ENCODE results near the gene MRC2.

MRC2 gene

DNA sequence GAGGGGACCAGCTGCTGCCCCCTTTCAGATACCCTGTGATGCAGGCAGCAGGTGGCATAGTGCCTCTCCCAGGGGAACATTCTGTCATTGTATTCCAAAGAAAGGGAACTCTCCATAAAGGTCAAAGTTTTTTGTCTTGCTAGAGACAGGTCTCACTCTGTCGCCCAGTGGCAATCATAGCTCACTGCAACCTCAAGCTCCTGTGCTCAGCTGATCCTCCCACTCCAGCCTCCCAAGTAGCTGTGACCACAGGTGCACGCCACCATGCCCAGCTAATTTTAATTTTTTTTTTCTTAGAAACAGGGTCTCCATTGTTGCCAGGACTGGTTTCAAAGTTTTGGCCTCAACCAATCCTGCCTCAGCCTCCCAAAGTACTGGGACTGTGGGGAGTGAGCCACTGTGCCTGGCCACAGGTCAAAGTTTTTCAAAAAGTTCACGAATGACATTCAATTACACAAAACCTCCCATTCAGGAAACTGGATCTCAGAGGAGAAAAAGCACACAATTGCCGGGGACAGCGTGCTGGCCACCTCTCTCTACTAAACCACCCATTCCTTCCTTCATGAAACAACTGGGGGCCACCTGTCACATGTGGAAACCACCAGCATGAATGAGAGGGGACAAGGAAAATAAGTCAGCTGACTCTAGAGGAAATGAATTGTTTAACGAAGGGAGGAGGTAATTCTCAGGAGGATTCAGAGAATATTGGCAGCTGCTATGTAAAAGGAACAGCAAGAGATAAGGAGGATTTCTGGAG is 100.6 kb downstream of the MRC2 start:
- no peak for DNase-seq

DNA sequence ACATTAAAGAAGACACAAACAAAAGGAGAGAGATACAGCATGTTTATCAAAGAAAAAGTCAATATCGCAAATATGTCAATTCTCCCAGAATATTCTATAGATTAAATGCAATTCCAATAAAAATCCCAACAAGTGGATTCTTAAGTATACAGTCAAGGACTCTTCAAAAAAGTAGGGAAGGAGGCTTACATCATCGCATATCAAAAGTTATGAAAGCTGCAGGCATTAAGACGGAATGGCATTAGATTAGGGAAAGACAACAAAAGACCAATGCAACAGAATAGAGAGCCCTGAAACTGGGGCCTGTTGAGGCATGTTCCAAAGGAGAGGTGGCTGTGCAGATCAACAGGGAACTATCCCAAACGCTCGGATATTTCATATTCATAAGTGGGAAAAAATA is 104.7 kb downstream of the MRC2 start:
- no peak for DNase-seq

DNA sequence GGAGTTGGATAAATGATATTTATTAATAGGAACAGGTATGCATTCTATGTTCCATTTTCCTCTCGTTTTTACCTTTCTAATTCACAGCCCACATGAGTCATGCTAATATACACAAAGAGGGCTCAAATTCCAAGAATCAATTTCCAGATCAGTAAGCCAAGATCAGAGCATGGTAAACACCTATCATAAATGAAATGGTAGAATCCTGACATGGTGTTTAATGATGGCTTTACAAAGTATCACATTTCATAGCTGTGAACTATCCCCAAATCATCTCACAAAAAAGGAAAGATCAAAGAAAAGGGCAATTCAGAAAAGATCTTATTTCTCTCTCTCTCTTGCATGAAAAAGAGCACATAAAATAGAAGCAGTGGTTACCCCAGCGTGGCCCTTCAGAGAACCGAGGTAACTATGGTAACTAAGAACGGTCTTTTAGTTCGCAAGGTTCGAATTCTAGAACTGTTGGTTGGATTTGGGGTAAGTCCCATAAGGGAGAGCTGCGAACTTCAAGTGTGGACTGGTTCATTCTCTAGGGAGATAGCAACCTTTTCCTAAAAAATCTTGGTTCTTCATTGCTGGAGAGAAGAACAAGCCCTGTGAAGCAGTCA is 107.7 kb downstream of the MRC2 start:
- DNase-seq: no peak

DNA sequence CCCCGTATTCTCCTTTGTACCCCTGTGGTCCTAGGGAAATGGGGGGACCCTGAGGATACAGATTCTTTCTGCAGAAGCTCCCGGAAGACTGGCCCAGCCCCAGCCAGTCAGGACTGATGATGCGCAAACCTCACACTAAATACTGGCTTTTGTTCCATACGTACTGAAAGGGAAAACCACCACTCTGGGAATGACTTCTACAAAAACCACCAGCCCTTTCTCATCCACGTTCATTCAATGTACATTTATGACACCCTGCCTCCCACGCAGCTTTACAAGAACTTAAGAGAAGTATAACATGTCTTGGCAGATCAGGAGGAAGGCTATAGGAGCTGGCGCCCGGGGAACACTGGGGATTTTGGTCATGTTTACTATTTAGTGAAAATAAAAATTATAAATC is 110.0 kb downstream of the MRC2 start:
- no peak for DNase-seq

DNA sequence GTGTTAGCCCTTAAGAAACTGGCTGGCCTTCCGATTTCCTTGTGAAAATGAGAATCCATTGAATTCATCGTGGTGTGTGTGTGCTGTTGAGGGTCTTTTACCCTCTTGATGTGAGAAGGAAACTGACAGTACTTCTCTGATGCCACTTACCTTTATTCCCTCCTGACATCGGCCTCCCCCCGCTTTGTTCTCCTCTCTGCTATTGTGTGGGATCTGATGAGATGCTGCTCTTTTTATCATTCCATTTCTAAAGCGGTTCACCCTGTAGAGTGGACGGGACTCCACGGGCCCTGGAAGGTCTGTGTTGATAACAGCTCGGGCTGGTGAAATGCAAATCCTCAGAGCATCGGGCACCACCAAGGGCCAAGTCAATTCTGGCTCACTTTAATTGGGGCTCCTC is 110.8 kb downstream of the MRC2 start:
- DNase-seq: no peak

DNA sequence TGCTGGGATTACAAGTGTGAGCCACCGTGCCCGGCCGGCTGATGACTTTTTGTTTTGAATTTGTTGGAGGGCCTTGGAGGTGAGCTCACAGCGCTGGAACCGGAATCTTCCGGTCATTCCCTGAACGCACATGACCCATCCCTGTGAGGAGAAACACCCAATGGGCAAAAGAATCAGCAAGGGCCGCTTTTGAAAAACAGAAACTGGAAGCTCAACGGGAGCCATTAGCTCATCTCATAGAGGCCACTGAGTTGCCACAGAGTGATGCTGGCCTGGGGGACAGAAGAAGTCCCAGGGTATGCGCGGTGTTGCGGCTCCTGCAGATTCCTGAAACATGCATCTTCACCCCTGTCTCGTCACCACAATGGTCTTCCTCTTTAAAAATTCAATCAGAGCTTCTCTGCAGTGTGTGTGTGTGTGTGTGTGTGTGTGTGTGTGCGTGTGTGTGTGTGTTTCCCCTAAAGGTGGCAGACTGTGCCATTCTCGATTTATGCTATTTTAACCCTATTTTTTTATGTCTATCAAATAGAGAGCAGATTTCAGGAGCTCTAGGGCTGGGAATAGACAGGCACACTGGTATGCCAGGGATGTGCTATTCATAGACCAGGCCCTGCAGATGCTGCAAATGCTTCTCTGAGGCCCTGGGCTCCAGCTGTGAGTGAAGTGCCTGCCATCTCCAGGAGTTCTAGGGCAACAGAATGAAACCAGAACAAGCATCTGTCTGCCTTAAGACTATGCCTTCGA is 112.3 kb downstream of the MRC2 start:
- no peak for DNase-seq

DNA sequence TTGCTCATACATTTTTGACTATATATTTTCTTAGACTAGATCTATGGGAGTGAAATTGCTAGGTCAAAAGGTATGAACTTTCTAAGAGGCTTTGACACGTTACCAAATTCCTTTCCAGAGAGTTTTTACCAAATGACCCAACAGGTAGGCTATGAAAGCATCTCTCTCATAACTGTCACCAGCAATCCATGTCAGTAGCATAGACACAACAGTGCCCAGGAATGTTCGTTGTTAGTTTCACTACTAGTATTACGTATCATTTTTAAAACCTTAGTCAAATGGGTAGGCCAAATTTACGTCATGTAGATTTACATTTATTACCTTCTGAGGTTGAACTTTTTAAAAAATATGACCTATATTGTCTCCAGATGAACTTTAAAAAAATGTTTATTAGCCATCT is 113.8 kb downstream of the MRC2 start:
- no peak for DNase-seq
